GM13976 (cell line): Measurements from ENCODE around the gene BORCS8.

ENCODE experiments used
- DNase-seq: peaks from one replicate; pipeline ENCODE4 v3.0.0; 2012; ENCODE audit warnings: low spot score
- CTCF ChIP-seq: IDR thresholded peaks from 2 replicates; pipeline ENCODE4 v1.5.1; 2012; ENCODE audit warnings: borderline replicate concordance, mild to moderate bottlenecking; ENCODE audit not compliant: insufficient read depth; ENCODE audit errors: extremely low read depth, missing control alignments, control extremely low read depth
- in situ Hi-C: fragments of 300-500 bp; cut with MboI; formaldehyde crosslinking; loops from one replicate; pipeline ENCODE4 v1.12.0; 2022; ENCODE audit warnings: low sequenced_read_pairs, mixed read lengths, inconsistent platforms; ENCODE audit not compliant: unreplicated experiment

Gene BORCS8

GRCh38 chr19:19215792-19216191 lies 23.8 kb upstream of the BORCS8 start:
- in situ Hi-C loops = no loop called here
- no peak for DNase-seq
- TF ChIP-seq CTCF = no peak

- DNase-seq = peak; percentile 69
- no peak for TF ChIP-seq CTCF
- in situ Hi-C loops = no loop called here
These were observed 22.9 kb upstream of the BORCS8 start for GRCh38 chr19:19214892-19215291.

- DNase-seq = no peak
- no peak for TF ChIP-seq CTCF
- in situ Hi-C loops = no loop called here
These were observed 22.2 kb upstream of the BORCS8 start for GRCh38 chr19:19214159-19214490.

- TF ChIP-seq CTCF = no peak
- in situ Hi-C loops = no loop called here
- no peak for DNase-seq
These were observed 21.6 kb upstream of the BORCS8 start for GRCh38 chr19:19213426-19214158.

GRCh38 chr19:19212916-19213315 lies 21.0 kb upstream of the BORCS8 start:
- no peak for DNase-seq
- no peak for TF ChIP-seq CTCF
- in situ Hi-C loops = no loop called here

GRCh38 chr19:19211499-19212420 lies 19.8 kb upstream of the BORCS8 start, which contains the start of gene NCAN:
NCAN (plus strand) TSS chr19:19211958; CDS start chr19:19216954, 4,996 bp downstream.
- DNase-seq = no peak
- no peak for TF ChIP-seq CTCF
- in situ Hi-C loops = no loop called here
